Activated T-cell treated with anti-CD3 and anti-CD28 coated beads, Interleukin-2, amount 50 U/mL, for 4 hours (primary cell): Measurements from ENCODE around the gene ARHGAP12. TPM values are rescaled to one million over a fixed set of nuclear protein-coding genes. Genes with fewer than 3 reads are reported as not detected.
"Not testable (repeated sequence)": the region's sequence is repeated elsewhere in the genome, so short reads cannot be mapped to it uniquely, and the experiment has no call there.

Experiments used
- ATAC-seq, 2 donors: fragments of 200-7000 bp; cut with Tn5 transposase; one replicate each; pipeline ENCODE4 v1.10.0; 2021
- DNase-seq: peaks from one replicate; pipeline ENCODE4 v3.0.0-alpha.2; 2020
- H3K27me3 Mint-ChIP-seq: one replicate; pipeline ENCODE4 v1.8.0; 2021; ENCODE audit warnings: low read depth, mixed read lengths
- H3K36me3 Mint-ChIP-seq: one replicate; pipeline ENCODE4 v1.8.0; 2022; ENCODE audit warnings: mixed read lengths; ENCODE audit not compliant: insufficient read depth
- H3K4me1 Mint-ChIP-seq: one replicate; pipeline ENCODE4 v1.8.0; 2021; ENCODE audit warnings: low read depth, mixed read lengths
- H3K4me3 Mint-ChIP-seq: one replicate; pipeline ENCODE4 v1.8.0; 2021; ENCODE audit warnings: mild to moderate bottlenecking, moderate library complexity, mixed read lengths
- H3K9me3 Mint-ChIP-seq: one replicate; pipeline ENCODE4 v1.8.0; 2021; ENCODE audit warnings: mixed read lengths
- total RNA-seq, 3 donors: library from RNA; stranded (reverse); gene quantifications; one replicate each; pipeline ENCODE4 v1.2.1, GENCODE V29; 2021

The ARHGAP12 gene
- total RNA-seq, 3 donors from 2014 or later = 3.3 to 4.2 (median 3.9) TPM

DNA sequence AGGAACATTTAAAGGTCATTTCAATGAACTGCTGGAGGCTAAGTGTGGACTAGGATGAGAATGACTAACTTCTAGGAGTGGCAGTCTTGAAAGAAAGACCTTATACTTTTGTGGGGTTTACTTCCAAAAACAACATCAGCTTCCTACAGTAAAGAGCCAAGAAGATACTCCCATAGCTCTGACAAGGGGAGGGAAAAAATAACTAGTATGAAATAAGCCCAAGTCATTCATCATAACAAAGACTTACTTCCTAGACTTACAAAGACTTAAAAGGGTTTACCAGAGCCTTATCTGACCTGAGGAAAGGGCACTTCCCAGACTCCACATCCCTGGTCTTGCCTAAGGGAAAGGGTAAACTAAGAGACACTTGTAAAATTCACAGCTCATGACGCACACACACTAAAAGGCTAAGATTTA lies 31.7 kb downstream of the ARHGAP12 start:
- no peak overlapping the region for H3K4me3 Mint-ChIP-seq
- ATAC-seq (no peak), DNase-seq (no peak)
- no peaks in the 10 kb centered on the region for H3K9me3 Mint-ChIP-seq
- H3K36me3 Mint-ChIP-seq = peaks cover 48% of the 10 kb centered on the region
- no peaks in the 10 kb centered on the region for H3K27me3 Mint-ChIP-seq
- H3K4me1 Mint-ChIP-seq = peaks cover 39% of the 10 kb centered on the region

GRCh38 chr10:31895722-31896121 lies 32.9 kb downstream of the ARHGAP12 start:
- not testable (repeated sequence) for H3K27me3 Mint-ChIP-seq, DNase-seq, H3K4me3 Mint-ChIP-seq, H3K9me3 Mint-ChIP-seq, ATAC-seq
- peaks cover 48% of the 10 kb centered on the region for H3K36me3 Mint-ChIP-seq
- H3K4me1 Mint-ChIP-seq = peaks cover 44% of the 10 kb centered on the region

DNA sequence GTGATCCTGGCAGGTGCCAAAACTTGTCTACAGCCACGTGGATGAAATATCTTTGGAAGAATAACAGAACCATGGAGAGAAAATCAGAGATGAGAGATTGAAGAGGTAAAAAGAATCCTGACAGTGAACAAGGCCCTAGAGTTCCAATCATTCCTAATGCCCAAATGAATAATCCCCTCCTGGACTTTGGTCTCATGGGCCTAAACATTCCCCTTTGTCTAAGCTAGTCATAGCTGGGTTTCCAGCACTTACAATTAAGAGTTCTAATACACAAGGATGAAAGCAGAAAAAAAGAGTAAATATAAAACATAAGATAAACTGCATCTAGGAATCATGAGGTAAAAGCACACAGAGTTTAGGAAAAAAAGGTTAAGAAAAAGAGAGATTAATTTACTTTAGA lies 40.2 kb downstream of the ARHGAP12 start:
- peaks cover 35% of the 10 kb centered on the region for H3K4me1 Mint-ChIP-seq
- ATAC-seq (no peak), DNase-seq (no peak)
- no peaks in the 10 kb centered on the region for H3K27me3 Mint-ChIP-seq
- peaks cover 28% of the 10 kb centered on the region for H3K36me3 Mint-ChIP-seq
- no peak overlapping the region for H3K4me3 Mint-ChIP-seq
- no peaks in the 10 kb centered on the region for H3K9me3 Mint-ChIP-seq

DNA sequence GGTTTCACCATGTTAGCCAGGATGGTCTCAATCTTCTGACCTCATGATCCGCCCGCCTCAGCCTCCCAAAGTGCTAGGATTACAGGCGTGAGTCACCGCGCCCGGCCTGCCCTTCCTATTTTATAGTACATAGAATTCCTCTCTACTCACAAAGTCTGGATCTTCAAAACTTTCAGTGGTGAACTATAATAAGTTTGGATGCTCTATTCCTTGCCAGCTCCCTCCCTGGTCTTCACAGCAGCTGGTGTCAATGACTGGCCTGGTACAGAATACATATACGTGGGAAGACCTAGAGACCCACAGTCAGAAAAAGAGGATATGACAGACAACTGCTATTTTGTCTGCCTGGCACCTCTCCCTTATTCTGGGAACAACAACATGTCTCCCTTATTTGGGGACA lies 40.8 kb downstream of the ARHGAP12 start:
- Mint-ChIP-seq H3K4me3 (no peak overlapping the region), H3K4me1 (peaks cover 31% of the 10 kb centered on the region), H3K27me3 (no peaks in the 10 kb centered on the region), H3K9me3 (no peaks in the 10 kb centered on the region), H3K36me3 (peaks cover 23% of the 10 kb centered on the region)
- no peak for DNase-seq
- no peak for ATAC-seq

- ATAC-seq (no peak), DNase-seq (no peak)
- no peak overlapping the region for H3K4me3 Mint-ChIP-seq
- H3K9me3 Mint-ChIP-seq = no peaks in the 10 kb centered on the region
- H3K4me1 Mint-ChIP-seq = peaks cover 25% of the 10 kb centered on the region
- H3K36me3 Mint-ChIP-seq = peaks cover 15% of the 10 kb centered on the region
- H3K27me3 Mint-ChIP-seq = no peaks in the 10 kb centered on the region
Observed at GRCh38 chr10:31886885-31887284, 41.7 kb downstream of the ARHGAP12 start.

GRCh38 chr10:31885971-31886370 lies 42.7 kb downstream of the ARHGAP12 start:
- no peak overlapping the region for H3K4me3 Mint-ChIP-seq
- DNase-seq (no peak), ATAC-seq (no peak)
- H3K36me3 Mint-ChIP-seq = peaks cover 9% of the 10 kb centered on the region
- peaks cover 21% of the 10 kb centered on the region for H3K4me1 Mint-ChIP-seq
- no peaks in the 10 kb centered on the region for H3K27me3 Mint-ChIP-seq
- H3K9me3 Mint-ChIP-seq = no peaks in the 10 kb centered on the region

DNA sequence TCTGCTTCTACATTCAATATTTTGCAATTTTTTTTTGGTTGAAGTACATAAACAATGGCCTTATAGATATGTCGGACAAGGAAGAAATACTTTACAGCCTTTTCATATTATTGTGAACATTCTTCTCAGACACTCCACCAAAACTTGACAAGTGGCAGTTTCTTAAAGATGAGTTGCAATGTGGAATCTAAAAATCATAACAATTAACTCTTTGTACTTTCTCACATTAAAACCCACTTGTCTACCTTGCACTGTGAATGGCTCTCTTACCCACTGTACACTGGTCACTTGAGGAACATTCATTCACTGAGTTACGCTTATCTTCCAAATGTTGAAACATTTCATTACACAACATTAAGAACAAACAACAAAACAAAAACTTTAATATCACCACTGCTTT lies 44.2 kb downstream of the ARHGAP12 start:
- Mint-ChIP-seq H3K27me3 (no peaks in the 10 kb centered on the region), H3K4me3 (no peak overlapping the region), H3K36me3 (peaks cover 11% of the 10 kb centered on the region), H3K4me1 (peaks cover 23% of the 10 kb centered on the region), H3K9me3 (no peaks in the 10 kb centered on the region)
- DNase-seq = no peak
- ATAC-seq = no peak

DNA sequence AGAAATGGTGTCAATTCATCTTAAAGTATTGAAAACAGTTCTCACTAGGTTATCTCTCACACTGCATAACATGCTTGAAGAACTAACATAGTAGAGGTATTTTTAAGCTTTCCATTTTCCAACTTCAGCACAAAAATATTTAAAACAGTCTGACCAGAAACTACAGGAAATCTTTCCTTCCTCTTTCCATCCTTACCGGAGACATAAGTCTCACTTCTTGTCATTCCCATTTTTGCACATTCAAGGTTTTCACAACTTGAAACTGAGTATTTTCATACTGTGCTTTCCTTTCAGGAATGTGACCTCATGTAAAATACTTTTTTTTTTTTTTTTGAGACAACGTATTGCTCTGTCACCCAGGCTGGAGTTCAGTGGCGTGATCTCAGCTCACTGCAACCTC lies 45.2 kb downstream of the ARHGAP12 start:
- peaks cover 24% of the 10 kb centered on the region for H3K4me1 Mint-ChIP-seq
- DNase-seq = no peak
- H3K27me3 Mint-ChIP-seq = no peaks in the 10 kb centered on the region
- no peaks in the 10 kb centered on the region for H3K9me3 Mint-ChIP-seq
- no peak for ATAC-seq
- no peak overlapping the region for H3K4me3 Mint-ChIP-seq
- H3K36me3 Mint-ChIP-seq = peaks cover 11% of the 10 kb centered on the region

GRCh38 chr10:31878486-31878885 lies 50.1 kb downstream of the ARHGAP12 start:
- H3K4me3 Mint-ChIP-seq = no peak overlapping the region
- no peaks in the 10 kb centered on the region for H3K27me3 Mint-ChIP-seq
- ATAC-seq = no peak
- DNase-seq = no peak
- peaks cover 5% of the 10 kb centered on the region for H3K36me3 Mint-ChIP-seq
- H3K4me1 Mint-ChIP-seq = peaks cover 28% of the 10 kb centered on the region
- no peaks in the 10 kb centered on the region for H3K9me3 Mint-ChIP-seq

GRCh38 chr10:31876652-31877352 lies 51.8 kb downstream of the ARHGAP12 start:
- Mint-ChIP-seq H3K9me3 (no peaks in the 10 kb centered on the region), H3K27me3 (no peaks in the 10 kb centered on the region), H3K36me3 (peaks cover 5% of the 10 kb centered on the region), H3K4me1 (peaks cover 29% of the 10 kb centered on the region), H3K4me3 (no peak overlapping the region)
- no peak for DNase-seq
- ATAC-seq = no peak

GRCh38 chr10:31875608-31876007 lies 53.0 kb downstream of the ARHGAP12 start:
- peak in 1 of 2 donors; percentile 56 for ATAC-seq
- Mint-ChIP-seq H3K4me3 (no peak overlapping the region), H3K4me1 (peaks cover 27% of the 10 kb centered on the region), H3K36me3 (peaks cover 3% of the 10 kb centered on the region), H3K9me3 (no peaks in the 10 kb centered on the region), H3K27me3 (no peaks in the 10 kb centered on the region)
- no peak for DNase-seq

DNA sequence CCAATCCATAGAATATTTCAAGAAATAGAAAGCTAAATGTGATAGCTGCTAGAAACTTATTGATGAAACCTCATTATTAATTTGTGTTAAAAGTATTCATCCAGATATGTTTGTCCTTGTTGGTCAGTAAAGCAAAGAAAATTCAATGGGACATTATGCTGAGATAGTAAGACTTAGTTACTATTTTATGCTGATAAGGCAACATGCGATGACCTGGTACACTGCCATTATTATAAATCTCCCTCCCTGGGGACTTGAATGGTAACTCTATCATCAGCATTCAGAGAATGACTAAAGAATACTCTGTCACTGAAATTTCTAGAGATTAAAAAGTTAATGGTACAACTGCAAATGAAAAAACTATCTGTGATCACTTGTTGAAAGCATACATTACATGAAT lies 54.9 kb downstream of the ARHGAP12 start:
- Mint-ChIP-seq H3K9me3 (no peaks in the 10 kb centered on the region), H3K36me3 (peaks cover 3% of the 10 kb centered on the region), H3K4me1 (peaks cover 25% of the 10 kb centered on the region), H3K27me3 (no peaks in the 10 kb centered on the region), H3K4me3 (no peak overlapping the region)
- DNase-seq = no peak
- no peak for ATAC-seq

GRCh38 chr10:31871266-31872065 lies 57.2 kb downstream of the ARHGAP12 start:
- Mint-ChIP-seq H3K4me1 (peaks cover 14% of the 10 kb centered on the region), H3K27me3 (no peaks in the 10 kb centered on the region), H3K4me3 (no peak overlapping the region), H3K9me3 (no peaks in the 10 kb centered on the region), H3K36me3 (no peaks in the 10 kb centered on the region)
- no peak for DNase-seq
- no peak for ATAC-seq

GRCh38 chr10:31867646-31868045 lies 61.0 kb downstream of the ARHGAP12 start:
- no peaks in the 10 kb centered on the region for H3K9me3 Mint-ChIP-seq
- H3K4me3 Mint-ChIP-seq = no peak overlapping the region
- DNase-seq (no peak), ATAC-seq (no peak)
- peaks cover 4% of the 10 kb centered on the region for H3K36me3 Mint-ChIP-seq
- H3K4me1 Mint-ChIP-seq = peaks cover 15% of the 10 kb centered on the region
- no peaks in the 10 kb centered on the region for H3K27me3 Mint-ChIP-seq

- H3K27me3 Mint-ChIP-seq = no peaks in the 10 kb centered on the region
- no peak for DNase-seq
Observed at GRCh38 chr10:31866118-31866670, 62.4 kb downstream of the ARHGAP12 start.

More at GRCh38 chr10:31866118-31866670, 62.4 kb downstream of the ARHGAP12 start:
- peaks cover 19% of the 10 kb centered on the region for H3K4me1 Mint-ChIP-seq
- no peak overlapping the region for H3K4me3 Mint-ChIP-seq
- H3K9me3 Mint-ChIP-seq = no peaks in the 10 kb centered on the region
- H3K36me3 Mint-ChIP-seq = peaks cover 7% of the 10 kb centered on the region
- no peak for ATAC-seq
